ENCODE measurements around the gene TBC1D22A.
"Not testable (repeated sequence)": the region's sequence is repeated elsewhere in the genome, so short reads cannot be mapped to it uniquely, and the experiment has no call there.

Gene TBC1D22A

GRCh38 chr22:47114813-47115517 lies 352.5 kb downstream of the TBC1D22A start:
- no peak for DNase-seq (ENCODE audit: low read depth in 2 of 2, low spot score in 1 of 2)

GRCh38 chr22:47115518-47115890 lies 353.1 kb downstream of the TBC1D22A start:
- no peak for DNase-seq (ENCODE audit: low read depth in 2 of 2, low spot score in 1 of 2)

GRCh38 chr22:47115921-47116320 lies 353.5 kb downstream of the TBC1D22A start:
- no peak for DNase-seq (ENCODE audit: low read depth in 2 of 2, low spot score in 1 of 2)

GRCh38 chr22:47116426-47117341 lies 354.2 kb downstream of the TBC1D22A start:
- DNase-seq (ENCODE audit: low read depth in 2 of 2, low spot score in 1 of 2), result no peak

DNA sequence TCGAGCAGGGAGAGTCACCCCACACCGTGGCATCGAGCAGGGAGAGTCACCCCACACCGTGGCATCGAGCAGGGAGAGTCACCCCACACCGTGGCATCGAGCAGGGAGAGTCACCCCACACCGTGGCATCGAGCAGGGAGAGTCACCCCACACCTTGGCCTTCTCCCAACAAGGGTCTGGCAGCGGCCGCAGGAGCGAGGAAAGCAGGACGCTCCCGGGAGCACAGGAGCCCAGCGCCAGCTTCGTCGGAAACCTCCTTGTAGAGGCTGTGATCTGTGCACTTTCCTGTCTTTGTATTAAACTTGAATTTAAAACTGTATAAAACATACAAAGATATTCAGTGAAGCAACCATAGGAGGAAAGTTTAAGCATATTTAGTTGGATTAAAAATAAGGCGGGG lies 355.0 kb downstream of the TBC1D22A start:
- not testable (repeated sequence) for DNase-seq (ENCODE audit: low read depth in 2 of 2, low spot score in 1 of 2)

- DNase-seq (ENCODE audit: low read depth in 2 of 2, low spot score in 1 of 2), result no peak
Observed at GRCh38 chr22:47119181-47119580, 356.7 kb downstream of the TBC1D22A start.

- no peak for DNase-seq (ENCODE audit: low read depth in 2 of 2, low spot score in 1 of 2)
Observed at GRCh38 chr22:47120399-47120798, 357.9 kb downstream of the TBC1D22A start.

DNA sequence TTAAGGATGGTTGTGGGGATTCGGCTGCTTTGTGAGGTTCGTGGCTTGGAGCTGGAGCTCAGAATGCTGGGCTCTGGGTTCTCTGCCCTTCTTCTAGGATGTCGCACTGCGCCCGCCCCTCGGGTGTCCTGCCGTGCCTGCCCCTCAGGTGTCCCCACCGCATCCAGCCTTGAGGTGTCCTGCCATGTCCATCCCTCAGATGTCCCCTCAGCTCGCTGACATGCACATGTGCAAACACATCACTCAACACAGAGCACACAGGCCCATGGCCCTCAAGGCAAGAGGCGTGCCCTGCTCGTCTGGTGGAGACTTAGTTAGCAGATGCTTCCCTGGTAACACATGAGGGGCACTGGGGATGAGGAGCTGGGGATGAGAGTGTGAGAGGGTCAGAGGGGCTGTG lies 359.3 kb downstream of the TBC1D22A start:
- no peak for DNase-seq (ENCODE audit: low read depth in 2 of 2, low spot score in 1 of 2)

DNA sequence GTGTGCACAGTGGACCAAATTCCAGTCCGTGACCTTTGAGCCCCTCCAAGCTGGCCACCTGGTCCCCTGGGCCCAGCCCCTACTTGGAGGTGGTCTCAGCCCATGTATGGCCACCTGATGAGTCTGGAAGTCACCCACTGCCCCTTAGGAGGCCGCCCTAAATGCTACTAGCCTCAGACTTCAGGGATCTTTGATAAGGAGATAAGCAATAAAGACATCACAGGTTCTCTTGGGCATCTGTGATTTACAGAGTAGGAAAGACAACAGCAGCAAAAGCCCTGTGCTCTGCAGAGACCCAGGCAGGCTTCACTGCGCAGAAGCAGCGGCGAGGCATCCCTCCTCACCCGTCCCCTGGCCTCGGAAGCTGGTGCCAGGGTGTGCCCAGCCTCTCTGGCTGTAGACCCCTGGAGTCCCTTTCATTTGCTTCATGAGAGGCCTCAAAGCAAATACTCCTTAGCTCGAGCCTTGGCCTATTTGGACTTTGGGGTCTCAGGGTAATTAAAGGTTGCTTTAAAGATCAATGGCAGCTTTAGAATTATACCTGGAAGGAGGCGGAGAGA lies 360.1 kb downstream of the TBC1D22A start:
- DNase-seq (ENCODE audit: low read depth in 2 of 2, low spot score in 1 of 2), result no peak

- DNase-seq (ENCODE audit: low read depth in 2 of 2, low spot score in 1 of 2), result no peak
Observed at GRCh38 chr22:47123006-47123826, 360.8 kb downstream of the TBC1D22A start.

DNA sequence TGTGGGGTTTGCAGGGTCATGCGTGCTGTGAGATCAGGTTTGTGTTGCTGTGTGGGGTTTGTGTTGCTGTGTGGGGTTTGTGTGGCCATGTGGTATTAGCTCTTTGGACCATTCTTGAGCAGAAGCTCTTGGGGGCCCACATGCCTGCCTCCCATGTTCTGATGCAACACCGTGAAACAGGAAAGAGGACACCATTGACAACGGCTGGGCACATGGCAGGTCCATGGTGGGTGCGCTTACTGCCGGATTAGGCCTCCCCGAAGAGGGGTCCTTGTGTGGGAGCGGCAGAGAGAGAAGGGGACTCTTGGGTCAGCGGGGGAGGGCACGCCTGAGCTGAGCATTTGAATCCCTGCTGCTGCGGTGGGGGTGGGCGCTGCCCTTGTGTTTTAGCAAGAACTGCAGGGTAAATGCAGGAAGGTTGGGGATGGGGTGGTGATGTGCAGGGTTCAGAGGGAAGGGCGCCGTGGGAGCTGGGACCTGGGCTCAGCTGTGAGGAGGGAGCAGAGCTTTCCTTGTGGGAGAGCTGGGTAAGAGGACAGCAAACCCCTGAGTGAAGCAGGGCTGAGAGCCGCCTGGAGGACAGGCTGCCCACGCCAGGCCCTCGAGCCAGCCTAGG lies 361.5 kb downstream of the TBC1D22A start:
- no peak for DNase-seq (ENCODE audit: low read depth in 2 of 2, low spot score in 1 of 2)

DNA sequence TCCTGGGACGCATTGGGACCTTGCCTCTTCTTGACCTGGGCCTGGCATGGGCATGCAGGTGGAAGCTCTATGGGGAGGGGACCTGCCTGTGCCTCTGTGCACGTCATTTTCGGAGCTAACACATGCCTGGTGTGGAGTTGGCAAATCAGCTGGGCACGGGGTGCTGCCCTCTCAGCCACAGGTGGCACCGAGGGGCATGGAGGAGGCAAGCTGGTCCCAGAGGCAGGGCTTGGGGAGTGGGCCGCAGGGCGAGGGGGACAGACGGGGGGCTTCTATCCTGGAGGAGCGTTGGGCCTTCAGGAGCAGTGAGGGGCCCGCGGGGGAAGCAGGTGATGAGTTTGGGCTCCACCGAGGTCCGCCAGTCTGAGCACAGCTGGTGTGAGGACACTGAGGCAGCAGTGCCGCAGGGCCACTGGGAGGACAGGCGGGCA lies 362.0 kb downstream of the TBC1D22A start:
- no peak for DNase-seq (ENCODE audit: low read depth in 2 of 2, low spot score in 1 of 2)

GRCh38 chr22:47124961-47125360 lies 362.5 kb downstream of the TBC1D22A start:
- no peak for DNase-seq (ENCODE audit: low read depth in 2 of 2, low spot score in 1 of 2)

DNA sequence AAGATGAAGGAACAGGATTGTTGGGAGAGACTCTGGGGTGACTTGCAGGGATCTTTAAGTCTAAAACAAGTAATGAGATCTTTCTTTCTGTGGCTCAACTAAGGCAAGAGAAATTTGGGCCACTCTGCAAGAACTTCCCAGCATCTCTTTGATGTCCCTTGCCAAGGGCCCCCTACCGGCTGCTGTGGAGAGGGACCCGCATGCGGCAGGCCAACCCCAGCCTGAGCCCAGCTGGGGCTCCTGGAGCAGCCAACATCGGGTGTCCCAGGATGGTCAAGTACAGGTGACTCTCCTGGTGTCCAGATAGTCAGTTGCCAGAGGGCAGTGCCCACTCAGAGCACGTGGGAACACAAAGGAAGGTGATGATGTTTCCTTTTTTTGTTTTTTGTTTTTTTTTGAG lies 363.2 kb downstream of the TBC1D22A start:
- no peak for DNase-seq (ENCODE audit: low read depth in 2 of 2, low spot score in 1 of 2)

GRCh38 chr22:47126344-47126811 lies 363.9 kb downstream of the TBC1D22A start:
- DNase-seq (ENCODE audit: low read depth in 2 of 2, low spot score in 1 of 2), result no peak

DNA sequence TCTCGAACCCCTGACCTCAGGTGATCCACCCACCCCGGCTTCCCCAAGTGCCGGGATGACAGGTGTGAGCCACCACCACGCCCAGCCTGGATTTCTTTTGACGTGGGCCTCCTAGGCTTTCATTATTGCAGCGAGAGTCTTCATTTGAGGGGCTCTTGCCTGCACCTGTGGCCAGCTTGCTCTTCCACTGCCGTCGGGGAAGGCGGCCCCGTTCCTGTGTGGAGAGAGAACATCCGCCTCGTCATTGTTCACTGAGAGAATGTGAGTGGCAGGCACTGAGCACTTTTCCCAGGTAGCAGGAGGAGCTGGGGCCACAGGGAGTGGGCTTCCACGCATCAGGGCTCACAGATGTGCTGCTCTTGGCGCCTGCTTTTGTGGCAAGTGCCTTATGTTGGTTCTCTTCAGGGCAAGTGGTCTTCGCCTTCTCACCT lies 365.0 kb downstream of the TBC1D22A start:
- no peak for DNase-seq (ENCODE audit: low read depth in 2 of 2, low spot score in 1 of 2)

GRCh38 chr22:47128216-47128615 lies 365.8 kb downstream of the TBC1D22A start:
- no peak for DNase-seq (ENCODE audit: low read depth in 2 of 2, low spot score in 1 of 2)

DNA sequence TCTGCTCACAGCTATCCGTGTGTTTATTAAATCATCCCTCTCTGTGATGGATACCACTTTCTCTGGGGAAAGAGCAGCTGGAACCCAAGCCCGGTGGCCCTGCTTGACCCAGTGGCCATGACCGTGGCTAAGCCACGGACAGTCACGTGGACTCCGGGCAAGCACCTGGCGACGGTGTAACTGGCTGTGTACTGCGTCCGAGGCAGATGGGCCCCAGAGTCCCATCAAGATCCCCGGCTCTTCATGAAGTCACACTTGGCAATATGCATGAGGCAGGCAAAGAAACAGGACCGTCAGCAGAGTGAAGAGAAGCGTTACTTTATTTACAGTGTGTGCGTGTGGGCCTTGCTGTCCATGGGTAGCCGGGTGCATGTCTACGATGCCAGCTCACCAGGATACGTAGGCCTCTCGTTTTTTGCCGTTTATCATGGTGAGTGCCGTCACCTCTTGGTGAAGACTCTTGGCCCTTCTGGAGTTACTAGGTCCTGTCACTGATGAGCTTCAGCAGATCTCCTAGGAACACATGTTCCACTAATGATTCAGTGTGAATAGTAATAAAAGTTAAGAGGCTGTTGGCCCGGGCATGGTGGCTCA lies 366.3 kb downstream of the TBC1D22A start:
- no peak for DNase-seq (ENCODE audit: low read depth in 2 of 2, low spot score in 1 of 2)

GRCh38 chr22:47129902-47130635 lies 367.6 kb downstream of the TBC1D22A start:
- no peak for DNase-seq (ENCODE audit: low read depth in 2 of 2, low spot score in 1 of 2)

All from stimulated activated CD8-positive, alpha-beta memory T cell treated with anti-CD3 and anti-CD28 coated beads, Interleukin-4, amount 100 ng/mL, for 1 hour (primary cell).